Heart right ventricle (tissue), 16 donors: ENCODE data around the gene TMIGD2. TPM values are rescaled to one million over a fixed set of nuclear protein-coding genes. Genes with fewer than 3 reads are reported as not detected.
"Not testable (repeated sequence)": the region's sequence is repeated elsewhere in the genome, so short reads cannot be mapped to it uniquely, and the experiment has no call there.

Source experiments
- ATAC-seq, 8 donors: fragments of 200-7000 bp; cut with Tn5 transposase; one replicate each; pipeline ENCODE4 v1.9.1; 2020; ENCODE audit warnings: mild to moderate bottlenecking in 8 of 8, moderate library complexity in 8 of 8, moderate number of reproducible peaks in 1 of 8
- DNase-seq, 2 donors: peaks; one replicate each; pipeline ENCODE4 v3.0.0-alpha.2; 2020
- H3K27ac ChIP-seq, 10 donors: fragments of 200-600 bp; sonication (generic) in 2 of 10; one replicate each; pipeline versions ENCODE4 v1.5.0 to v1.8.0; 2020 to 2022; ENCODE audit warnings: mild to moderate bottlenecking in 3 of 10
- H3K27me3 ChIP-seq, 7 donors: fragments of 200-600 bp; one replicate each; pipeline ENCODE4 v1.8.0; 2021 to 2022; ENCODE audit warnings: mild to moderate bottlenecking in 2 of 7
- H3K36me3 ChIP-seq, 9 donors: fragments of 200-600 bp; sonication (generic) in 1 of 9; one replicate each; pipeline versions ENCODE4 v1.5.0 to v1.8.0; 2020 to 2022; ENCODE audit warnings: mild to moderate bottlenecking in 2 of 9
- H3K4me1 ChIP-seq, 9 donors: fragments of 200-600 bp; sonication (generic) in 1 of 9; one replicate each; pipeline versions ENCODE4 v1.5.0 to v1.8.0; 2020 to 2022; ENCODE audit warnings: mild to moderate bottlenecking in 4 of 9
- H3K4me3 ChIP-seq, 10 donors: fragments of 200-600 bp; sonication (generic) in 2 of 10; one replicate each; pipeline versions ENCODE4 v1.5.0 to v1.8.0; 2020 to 2022; ENCODE audit warnings: mild to moderate bottlenecking in 7 of 10, moderate library complexity in 2 of 10
- H3K9me3 ChIP-seq, 11 donors: fragments of 200-600 bp in 10 of 11; sonication (generic) in 2 of 11; one replicate each; pipeline versions ENCODE4 v1.5.0 to v1.8.0; 2013 to 2022; ENCODE audit warnings: mild to moderate bottlenecking in 2 of 11, control low read depth in 1 of 11, moderate library complexity in 1 of 11
- WGBS, 2 donors: extraction: QIAGEN DNeasy Blood & Tissue Kit; methylation state at CpG; one replicate each; pipeline ENCODE4 v1.1.7; 2013; ENCODE audit warnings: inconsistent platforms in 1 of 2; 5-methylcytosine and 5-hydroxymethylcytosine counted together
- intact Hi-C, 10 donors: fragments of 100-400 bp; cut with DNase I; formaldehyde crosslinking; loops; one replicate each; pipeline versions ENCODE4 v1.11.1 to v1.14.2; 2022
- polyA plus RNA-seq, 2 donors: library from polyadenylated mRNA; stranded (reverse); fragments of 200-250 nt; gene quantifications; one replicate each; pipeline ENCODE4 v1.2.3, GENCODE V29; 2013
- total RNA-seq, 10 donors: library from RNA; stranded (reverse); fragmentation: NEBNext Ultra II Directional in 3 of 10; extraction: Animal tissue kit (Norgen Biotek cat#: 25700) in 3 of 10; gene quantifications; one replicate each; pipeline versions ENCODE4 v1.2.1 to v1.2.4, GENCODE V29; 2021 to 2023
- TF ChIP-seq, protein P1 (sequence below), 9 donors: fragments of 200-600 bp; sonication (generic) in 2 of 9; IDR thresholded peaks; one replicate each; pipeline versions ENCODE4 v1.5.0 to v1.8.0; 2021 to 2022; ENCODE audit warnings: antibody characterized with exemption in 9 of 9, mild to moderate bottlenecking in 5 of 9, moderate library complexity in 1 of 9
- donor health status: Arrhythmogenic right ventricular cardiomyopathy.
- donor health status: ischemic (EF 13 %, LVEDD 7.1; RV severe dilation, severe dysfunction).
- donor health status: healthy with polysubstance abuse.
- donor health status: DM: no; HTN: yes; CAD: no.
- donor health status: DM: no; HTN: no; CAD: no.
- donor health status: ischemic (EF 25% LVEDD 6.9; RV normal size, moderate dysfunction).
- donor health status: ischemic (EF 25% LVEDD 5.7; RV mildly dilated, moderate dysfunction).
- donor health status: healthy.
- donor health status: DM: yes; HTN: yes; CAD: no.
- donor health status: Ischemic cardiomyopathy.
- donor health status: ischemic (EF 35%, LVEDD 5.7; RV mildly dilated, moderate dysfunction).
- donor health status: nonischemic (EF 11% LVEDD 7.7; RV severe dilation, severe dysfunction).
- donor health status: DM: yes; HTN: yes; CAD: no.
- donor health status: PGD.
- donor health status: ischemic (EF 29% LVEDD 5.4; RV normal size, mild dysfunction).
- donor health status: nonischemic (EF 23%, LVEDD 6.1; RV moderate dilation, normal function).

TMIGD2 gene
- total and polyA plus RNA-seq, 12 donors, result 0.07 to 0.35 TPM; not detected in 10

DNA sequence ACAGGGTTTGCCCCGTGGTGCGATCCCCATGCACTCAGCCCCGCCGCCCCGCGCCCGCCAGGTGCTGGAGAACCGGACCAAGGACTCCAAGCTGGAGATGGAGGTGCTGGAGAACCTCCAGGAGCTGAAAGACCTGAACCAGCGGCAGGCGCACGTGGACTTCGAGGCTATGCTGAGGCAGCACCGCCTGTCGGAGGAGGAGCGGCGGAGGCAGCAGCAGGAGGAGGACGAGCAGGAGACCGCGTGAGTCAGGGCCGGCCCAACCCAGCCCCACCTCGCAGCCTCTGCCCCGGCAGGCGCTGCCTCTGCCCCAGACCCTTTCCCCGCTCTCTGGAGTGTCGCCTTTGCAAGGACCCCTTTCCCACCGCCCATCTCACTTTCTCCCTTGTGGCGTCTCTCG is 44.0 kb downstream of the TMIGD2 start:
- intact Hi-C loops, result no loop called here
- Histone ChIP-seq H3K36me3 (peaks cover 4 to 100% (median 67%) of the 10 kb centered on the region in 9 donors), H3K9me3 (peaks cover 0 to 26% (median 6%) of the 10 kb centered on the region in 11 donors), H3K27me3 (no peaks in the 10 kb centered on the region), H3K4me1 (no peaks in the 10 kb centered on the region), H3K4me3 (no peak overlapping the region), H3K27ac (no peak overlapping the region)
- DNase-seq (no peak), ATAC-seq (peak in 1 of 8 donors; percentile 38)
- TF ChIP-seq, protein P1, sequence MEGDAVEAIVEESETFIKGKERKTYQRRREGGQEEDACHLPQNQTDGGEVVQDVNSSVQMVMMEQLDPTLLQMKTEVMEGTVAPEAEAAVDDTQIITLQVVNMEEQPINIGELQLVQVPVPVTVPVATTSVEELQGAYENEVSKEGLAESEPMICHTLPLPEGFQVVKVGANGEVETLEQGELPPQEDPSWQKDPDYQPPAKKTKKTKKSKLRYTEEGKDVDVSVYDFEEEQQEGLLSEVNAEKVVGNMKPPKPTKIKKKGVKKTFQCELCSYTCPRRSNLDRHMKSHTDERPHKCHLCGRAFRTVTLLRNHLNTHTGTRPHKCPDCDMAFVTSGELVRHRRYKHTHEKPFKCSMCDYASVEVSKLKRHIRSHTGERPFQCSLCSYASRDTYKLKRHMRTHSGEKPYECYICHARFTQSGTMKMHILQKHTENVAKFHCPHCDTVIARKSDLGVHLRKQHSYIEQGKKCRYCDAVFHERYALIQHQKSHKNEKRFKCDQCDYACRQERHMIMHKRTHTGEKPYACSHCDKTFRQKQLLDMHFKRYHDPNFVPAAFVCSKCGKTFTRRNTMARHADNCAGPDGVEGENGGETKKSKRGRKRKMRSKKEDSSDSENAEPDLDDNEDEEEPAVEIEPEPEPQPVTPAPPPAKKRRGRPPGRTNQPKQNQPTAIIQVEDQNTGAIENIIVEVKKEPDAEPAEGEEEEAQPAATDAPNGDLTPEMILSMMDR (IDR thresholded peaks at IDR 0.05), result no peak
- WGBS, 2 donors, result 96 to 97% methylated on average over 26 to 28 of the region's 28 CpGs

- WGBS, 2 donors, result 87 to 96% methylated on average over 6 of the region's 6 CpGs
- no peaks in the 10 kb centered on the region for H3K4me1 ChIP-seq
- no peak for ATAC-seq
- peaks cover 4 to 100% (median 70%) of the 10 kb centered on the region in 9 donors for H3K36me3 ChIP-seq
- H3K27me3 ChIP-seq, result no peaks in the 10 kb centered on the region
- no peak for DNase-seq
- peaks cover 0 to 27% (median 6%) of the 10 kb centered on the region in 11 donors for H3K9me3 ChIP-seq
- intact Hi-C loops, result no loop called here
- TF ChIP-seq, protein P1 (IDR thresholded peaks at IDR 0.05), result no peak
- H3K4me3 ChIP-seq, result no peak overlapping the region
- H3K27ac ChIP-seq, result no peak overlapping the region
Measured at GRCh38 chr19:4257025-4257424, 45.2 kb downstream of the TMIGD2 start.

GRCh38 chr19:4256563-4256962 is 45.6 kb downstream of the TMIGD2 start:
- Histone ChIP-seq H3K9me3 (peaks cover 0 to 27% (median 6%) of the 10 kb centered on the region in 11 donors), H3K27ac (no peak overlapping the region), H3K4me3 (no peak overlapping the region), H3K36me3 (peaks cover 4 to 100% (median 72%) of the 10 kb centered on the region in 9 donors), H3K4me1 (no peaks in the 10 kb centered on the region), H3K27me3 (no peaks in the 10 kb centered on the region)
- 96 to 99% methylated on average over 4 of the region's 4 CpGs for WGBS, 2 donors
- intact Hi-C loops, result no loop called here
- no peak for DNase-seq
- ATAC-seq, result no peak
- TF ChIP-seq, protein P1 (IDR thresholded peaks at IDR 0.05), result no peak

DNA sequence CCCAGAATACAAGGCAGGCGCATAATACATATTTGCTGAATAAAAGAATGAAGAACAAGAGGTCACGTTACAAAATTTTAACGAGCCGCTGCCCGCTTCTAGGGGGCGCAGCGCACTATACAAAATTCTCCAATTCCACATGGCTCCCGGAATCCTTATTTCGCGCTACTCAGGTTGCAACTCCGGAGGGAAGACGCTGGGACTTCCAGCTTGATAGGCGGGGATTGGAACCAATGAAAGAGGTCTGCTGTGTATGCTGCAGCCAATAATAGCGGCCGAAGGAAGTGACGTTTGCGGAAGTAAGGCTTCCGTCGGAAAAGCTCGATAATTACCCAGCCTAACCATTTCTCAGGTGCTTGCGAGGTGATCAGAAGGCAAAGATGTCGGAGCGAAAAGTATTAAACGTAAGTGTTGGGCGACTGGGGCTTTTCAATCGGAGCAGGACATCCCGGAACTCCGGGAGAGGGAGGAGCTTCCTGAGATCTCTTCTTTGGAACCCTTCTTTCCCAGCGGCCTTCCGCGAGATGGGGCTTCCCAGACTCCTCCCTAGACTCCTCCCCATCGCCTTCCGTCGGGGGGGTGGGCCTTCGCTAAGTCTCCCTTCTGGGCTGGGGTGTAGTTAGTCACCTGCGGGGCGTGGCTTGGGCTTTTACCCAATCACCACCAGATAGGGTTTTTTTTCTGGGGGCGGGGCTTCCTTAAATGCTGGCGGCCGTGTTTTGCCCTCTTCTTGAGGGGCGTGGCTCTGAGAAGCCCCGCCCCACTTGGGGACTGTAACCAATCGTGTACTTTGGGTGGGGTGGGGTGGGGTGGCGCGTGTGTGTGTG is 55.2 kb downstream of the TMIGD2 start, which contains the start of gene YJU2:
Gene YJU2, plus strand, starts transcription at position 314 of the 827 bp plus-strand sequence. Its CDS starts 67 bp downstream, at position 381.
- WGBS, 2 donors, result 0 to 1% methylated on average over 45 of the region's 45 CpGs
- H3K27ac ChIP-seq, result peak within 1 kb of the TSS; percentile 78 to 99 (median 94)
- no peaks in the 10 kb centered on the region for H3K27me3 ChIP-seq
- peaks cover 0 to 8% (median 0%) of the 10 kb centered on the region in 11 donors for H3K9me3 ChIP-seq
- peak within 1 kb of the TSS; percentile 52 to 78 (median 64) for H3K4me3 ChIP-seq
- intact Hi-C loops, result loop anchor here in 4 of 10 donors (1.0 to 5.0 kb wide), 4 partner anchors 96 to 155 kb away; partner anchors contain the start of genes SH3GL1 (in 4 of the 4), CHAF1A (in 2 of the 4) and MPND (in 1 of the 4)
- H3K4me1 ChIP-seq, result peaks cover 0 to 14% (median 11%) of the 10 kb centered on the region in 9 donors
- TF ChIP-seq, protein P1 (IDR thresholded peaks at IDR 0.05), result peak in 7 of 9 donors; percentile 20 to 65 (median 54)
- ATAC-seq (peak; percentile 98 to 99 (median 99)), DNase-seq (peak; percentile 98 to 99)
- peaks cover 0 to 34% (median 27%) of the 10 kb centered on the region in 9 donors for H3K36me3 ChIP-seq

GRCh38 chr19:4245938-4246337 is 56.3 kb downstream of the TMIGD2 start:
- Histone ChIP-seq H3K9me3 (peaks cover 0 to 17% (median 0%) of the 10 kb centered on the region in 11 donors), H3K36me3 (peaks cover 0 to 23% (median 17%) of the 10 kb centered on the region in 9 donors), H3K4me1 (peaks cover 0 to 14% (median 11%) of the 10 kb centered on the region in 9 donors), H3K27ac (peak overlapping the region in 2 of 10 donors; percentile 81 to 92)
- H3K27me3 ChIP-seq, DNase-seq, ATAC-seq, H3K4me3 ChIP-seq: not testable (repeated sequence)
- 97 to 99% methylated on average over 6 of the region's 6 CpGs for WGBS, 2 donors
- intact Hi-C loops, result loop anchor here in 4 of 10 donors (1.0 to 5.0 kb wide), 4 partner anchors 97 to 156 kb away; partner anchors contain the start of genes SH3GL1 (in 4 of the 4), CHAF1A (in 2 of the 4) and MPND (in 1 of the 4)
